ENCODE measurements around the gene MATCAP1.

The MATCAP1 gene

DNA sequence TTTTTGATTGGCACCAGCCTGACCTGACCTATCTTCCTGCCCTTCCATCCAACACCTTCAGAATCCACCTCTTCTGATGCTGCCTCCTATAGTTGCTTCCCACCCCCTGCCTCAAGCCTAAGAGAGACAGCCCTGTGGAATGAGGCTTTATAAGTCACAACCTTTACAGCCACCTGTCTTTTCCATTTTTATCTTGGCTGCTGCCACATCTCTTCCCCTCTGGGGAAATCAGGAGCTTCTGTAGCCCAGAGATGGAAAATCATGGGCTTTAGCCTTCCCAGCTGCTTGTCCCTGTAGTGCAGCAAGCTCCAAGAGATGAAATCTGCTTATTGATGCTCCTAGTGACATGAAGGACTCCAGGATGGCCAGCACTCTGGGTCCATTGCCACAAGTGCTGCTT lies 55.3 kb downstream of the MATCAP1 start:
- no peak for DNase-seq (ENCODE audit: low spot score)

Data from kidney capillary endothelial cell (primary cell).